Smooth muscle cell (in vitro differentiated cells): ENCODE results near the gene SH3BP5L. TPM values are rescaled to one million over a fixed set of nuclear protein-coding genes. Genes with fewer than 3 reads are reported as not detected.
A peak's percentile ranks its signal among the peaks of the same experiment; 100 is the strongest.

Experiments
- DNase-seq: peaks from one replicate; lab custom pipeline; 2025; ENCODE audit not compliant: unreplicated experiment; lab: John Stamatoyannopoulos, UW
- H2AFZ ChIP-seq: fragments of 200-600 bp; sonication (generic); 2 replicates; pipeline ENCODE4 v1.6.0; 2016; ENCODE audit warnings: antibody characterized with exemption, low read depth, mild to moderate bottlenecking
- H3F3A ChIP-seq: fragments of 200-600 bp; sonication (generic); 2 replicates; pipeline ENCODE4 v1.6.0; 2017; ENCODE audit warnings: antibody characterized with exemption, low read depth
- H3K27ac ChIP-seq: fragments of 200-600 bp; sonication (generic); 2 replicates; pipeline ENCODE4 v1.5.1; 2016; ENCODE audit warnings: low read depth, mild to moderate bottlenecking
- H3K27me3 ChIP-seq: fragments of 200-600 bp; sonication (generic); 2 replicates; pipeline ENCODE4 v1.6.1; 2016; ENCODE audit warnings: low read depth, mild to moderate bottlenecking
- H3K36me3 ChIP-seq: fragments of 200-600 bp; sonication (generic); 2 replicates; pipeline ENCODE4 v1.5.1; 2016; ENCODE audit warnings: low read depth
- H3K4me1 ChIP-seq: fragments of 200-600 bp; sonication (generic); 2 replicates; pipeline ENCODE4 v1.5.1; 2016; ENCODE audit warnings: low read depth
- H3K4me2 ChIP-seq: fragments of 200-600 bp; sonication (generic); 2 replicates; pipeline ENCODE4 v1.6.0; 2016; ENCODE audit warnings: mild to moderate bottlenecking
- H3K4me3 ChIP-seq: fragments of 200-600 bp; sonication (generic); 2 replicates; pipeline ENCODE4 v1.5.1; 2016; ENCODE audit warnings: mild to moderate bottlenecking
- H3K79me2 ChIP-seq: fragments of 200-600 bp; sonication (generic); 2 replicates; pipeline ENCODE4 v1.6.0; 2016; ENCODE audit warnings: low read depth, mild to moderate bottlenecking
- H3K9ac ChIP-seq: fragments of 200-600 bp; sonication (generic); 2 replicates; pipeline ENCODE4 v1.6.0; 2016; ENCODE audit warnings: low read depth
- H3K9me3 ChIP-seq: fragments of 200-600 bp; sonication (generic); replicated peaks from 2 replicates; pipeline ENCODE4 v1.5.1; 2016; ENCODE audit warnings: low read depth
- H4K20me1 ChIP-seq: fragments of 200-600 bp; sonication (generic); 2 replicates; pipeline ENCODE4 v1.6.0; 2016; ENCODE audit warnings: low read depth
- CTCF ChIP-seq: fragments of 200-600 bp; sonication (generic); IDR thresholded peaks from 2 replicates; pipeline ENCODE4 v1.5.1; 2017; ENCODE audit warnings: borderline replicate concordance, mild to moderate bottlenecking, antibody characterized with exemption; ENCODE audit not compliant: insufficient read depth, poor library complexity, severe bottlenecking
- WGBS: methylation state at CpG from one replicate; pipeline ENCODE4 v1.1.7; 2016; ENCODE audit warnings: low lambda C conversion rate; 5-methylcytosine and 5-hydroxymethylcytosine counted together
- polyA plus RNA-seq: library from polyadenylated mRNA; unstranded; fragments of >200 nt; fragmentation: Nextera tagmentation; extraction: Ambion mirVana; gene quantifications from 2 replicates; pipeline ENCODE4 v1.2.1, GENCODE V29; 2016
- total RNA-seq: library from RNA; depleted of rRNA; stranded (reverse); fragments of >200 nt; gene quantifications from 2 replicates; pipeline ENCODE4 v1.2.3, GENCODE V29; 2014

Gene SH3BP5L
- total and polyA plus RNA-seq, 2 experiments from 2014 or later: 7.4 to 18.6 TPM

- DNase-seq: peak; percentile 89
- Histone ChIP-seq H3K27me3 (peaks cover 3% of the 10 kb centered on the region), H3K9me3 (no peaks in the 10 kb centered on the region), H3K4me3 (peak within 1 kb of the TSS; percentile 89), H3K9ac (peak within 1 kb of the TSS; percentile 99), H3F3A (peaks cover 5% of the 10 kb centered on the region), H4K20me1 (peaks cover 33% of the 10 kb centered on the region), H3K36me3 (no peaks in the 10 kb centered on the region), H3K4me1 (peaks cover 12% of the 10 kb centered on the region), H3K4me2 (peak within 1 kb of the TSS; percentile 94), H2AFZ (peak within 1 kb of the TSS; percentile 86), H3K79me2 (peaks cover 39% of the 10 kb centered on the region), H3K27ac (peak within 1 kb of the TSS; percentile 100)
- no peak for TF ChIP-seq CTCF
- WGBS: under 1% methylated on average over 46 of the region's 48 CpGs
These were observed 12.2 kb upstream of the SH3BP5L start, which contains the start of gene ZNF672 for GRCh38 chr1:248837781-248838356. Gene ZNF672, plus strand, starts transcription at chr1:248838224. Its CDS starts 9,051 bp downstream, at chr1:248847275.

DNA sequence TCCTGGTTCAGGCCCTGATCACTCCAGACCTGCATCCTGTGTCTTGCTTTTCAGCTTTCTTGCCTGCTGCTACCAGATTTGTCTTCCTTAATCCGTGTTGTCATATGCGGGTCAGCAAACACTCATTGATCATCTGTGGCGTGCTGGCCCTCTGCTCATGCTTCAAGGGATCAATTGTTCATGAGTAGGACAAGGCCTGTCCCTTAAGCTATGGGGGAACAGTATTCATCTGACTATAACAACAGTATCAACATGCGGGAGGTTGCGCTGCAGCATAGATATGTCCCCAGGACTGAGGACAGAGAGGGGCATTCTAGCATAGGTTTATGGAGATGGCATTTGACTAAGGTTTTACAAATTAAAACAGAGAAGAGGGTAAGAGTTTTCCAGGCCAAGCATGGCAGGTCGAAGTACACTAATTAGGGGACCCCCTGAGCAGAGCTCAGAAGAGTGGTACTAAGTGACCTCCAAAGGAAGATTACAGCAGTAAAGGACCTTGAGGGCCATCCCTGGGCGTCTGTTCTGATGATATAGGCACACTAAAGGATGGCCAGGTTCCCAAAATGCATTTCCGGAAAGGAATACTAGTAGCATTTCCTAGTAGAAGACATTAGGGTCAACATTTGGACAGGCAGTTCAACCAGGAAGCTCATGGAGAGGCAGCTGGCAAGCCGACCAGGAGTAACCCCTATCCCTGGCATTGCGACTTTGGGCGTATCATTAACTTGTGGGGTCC, 11.5 kb upstream of the SH3BP5L start:
- Histone ChIP-seq H3K4me2 (peak overlapping the region; percentile 90), H3K79me2 (peaks cover 33% of the 10 kb centered on the region), H4K20me1 (peaks cover 26% of the 10 kb centered on the region), H2AFZ (peak overlapping the region; percentile 53), H3K9me3 (no peaks in the 10 kb centered on the region), H3F3A (peaks cover 5% of the 10 kb centered on the region), H3K9ac (peak overlapping the region; percentile 45), H3K27me3 (peaks cover 3% of the 10 kb centered on the region), H3K36me3 (no peaks in the 10 kb centered on the region), H3K27ac (peak overlapping the region; percentile 45), H3K4me3 (peak overlapping the region; percentile 89), H3K4me1 (peaks cover 12% of the 10 kb centered on the region)
- WGBS: 64% methylated on average over 11 of the region's 11 CpGs
- TF ChIP-seq CTCF: no peak
- no peak for DNase-seq

- H2AFZ ChIP-seq: no peak overlapping the region
- no peaks in the 10 kb centered on the region for H3K9me3 ChIP-seq
- H3K36me3 ChIP-seq: no peaks in the 10 kb centered on the region
- peaks cover 4% of the 10 kb centered on the region for H3F3A ChIP-seq
- no peak for TF ChIP-seq CTCF
- WGBS: 74% methylated on average over 7 of the region's 7 CpGs
- H3K79me2 ChIP-seq: peaks cover 5% of the 10 kb centered on the region
- no peak overlapping the region for H3K4me3 ChIP-seq
- H4K20me1 ChIP-seq: peaks cover 4% of the 10 kb centered on the region
- peaks cover 3% of the 10 kb centered on the region for H3K27me3 ChIP-seq
- no peak overlapping the region for H3K4me2 ChIP-seq
- H3K4me1 ChIP-seq: peaks cover 11% of the 10 kb centered on the region
- no peak for DNase-seq
- H3K9ac ChIP-seq: no peak overlapping the region
- H3K27ac ChIP-seq: no peak overlapping the region
These were observed 8.7 kb upstream of the SH3BP5L start for GRCh38 chr1:248834343-248834940.
